ENCODE results near the gene ERGIC1.

ERGIC1 gene

GRCh38 chr5:172957458-172957857 is 123.4 kb downstream of the ERGIC1 start:
- H3K27ac ChIP-seq = no peak overlapping the region
- no peak for TF ChIP-seq CTCF (conservative IDR thresholded peaks at IDR 0.05)

- no peak for TF ChIP-seq CTCF (conservative IDR thresholded peaks at IDR 0.05)
- peak overlapping the region; percentile 63 for H3K27ac ChIP-seq
These were observed 124.4 kb downstream of the ERGIC1 start for GRCh38 chr5:172958331-172959046.

GRCh38 chr5:172959824-172960799 is 126.1 kb downstream of the ERGIC1 start:
- no peak for TF ChIP-seq CTCF (conservative IDR thresholded peaks at IDR 0.05)
- peak overlapping the region; percentile 63; the same call in 1 of the 2 replicates for H3K27ac ChIP-seq

- H3K27ac ChIP-seq = no peak overlapping the region
These were observed 135.9 kb downstream of the ERGIC1 start for GRCh38 chr5:172969921-172970320.

GRCh38 chr5:172971482-172971881 is 137.4 kb downstream of the ERGIC1 start:
- no peak overlapping the region for H3K27ac ChIP-seq
- TF ChIP-seq CTCF (conservative IDR thresholded peaks at IDR 0.05) = no peak

More at GRCh38 chr5:172969921-172970320, 135.9 kb downstream of the ERGIC1 start:
- no peak for TF ChIP-seq CTCF (conservative IDR thresholded peaks at IDR 0.05)

- H3K27ac ChIP-seq = no peak overlapping the region
- no peak for TF ChIP-seq CTCF (conservative IDR thresholded peaks at IDR 0.05)
These were observed 138.5 kb downstream of the ERGIC1 start for GRCh38 chr5:172972552-172972951.

Measured in VCaP (cell line).